Measurements from ENCODE around the gene CPSF6.
A peak's percentile ranks its signal among the peaks of the same experiment; 100 is the strongest.

The CPSF6 gene

GRCh38 chr12:69214169-69214568 is 25.2 kb upstream of the CPSF6 start:
- no peak for DNase-seq (ENCODE audit: low read depth)
- no peak overlapping the region for H3K4me3 ChIP-seq (ENCODE audit: control insufficient read depth, low read depth, low read length)
- TF ChIP-seq CTCF (IDR thresholded peaks at IDR 0.05; ENCODE audit: control insufficient read depth, insufficient read depth, low read depth, low read length, missing control alignments), result no peak

- no peak for TF ChIP-seq CTCF (IDR thresholded peaks at IDR 0.05; ENCODE audit: control insufficient read depth, insufficient read depth, low read depth, low read length, missing control alignments)
- no peak for DNase-seq (ENCODE audit: low read depth)
- no peak overlapping the region for H3K4me3 ChIP-seq (ENCODE audit: control insufficient read depth, low read depth, low read length)
These were observed 14.0 kb upstream of the CPSF6 start for GRCh38 chr12:69225251-69225910.

- TF ChIP-seq CTCF (IDR thresholded peaks at IDR 0.05; ENCODE audit: control insufficient read depth, insufficient read depth, low read depth, low read length, missing control alignments), result no peak
- no peak overlapping the region for H3K4me3 ChIP-seq (ENCODE audit: control insufficient read depth, low read depth, low read length)
- DNase-seq (ENCODE audit: low read depth), result no peak
These were observed 7.9 kb upstream of the CPSF6 start for GRCh38 chr12:69231479-69231878.

GRCh38 chr12:69238589-69239351 is 599 bp upstream of the CPSF6 start:
- no peak for DNase-seq (ENCODE audit: low read depth)
- no peak for TF ChIP-seq CTCF (IDR thresholded peaks at IDR 0.05; ENCODE audit: control insufficient read depth, insufficient read depth, low read depth, low read length, missing control alignments)
- H3K4me3 ChIP-seq (ENCODE audit: control insufficient read depth, low read depth, low read length), result peak overlapping the region; percentile 43

GRCh38 chr12:69239922-69240630 is 707 bp downstream of the CPSF6 start:
- H3K4me3 ChIP-seq (ENCODE audit: control insufficient read depth, low read depth, low read length), result peak overlapping the region; percentile 87
- no peak for TF ChIP-seq CTCF (IDR thresholded peaks at IDR 0.05; ENCODE audit: control insufficient read depth, insufficient read depth, low read depth, low read length, missing control alignments)
- DNase-seq (ENCODE audit: low read depth), result no peak

GRCh38 chr12:69240631-69240995 is 1.2 kb downstream of the CPSF6 start:
- TF ChIP-seq CTCF (IDR thresholded peaks at IDR 0.05; ENCODE audit: control insufficient read depth, insufficient read depth, low read depth, low read length, missing control alignments), result no peak
- H3K4me3 ChIP-seq (ENCODE audit: control insufficient read depth, low read depth, low read length), result peak overlapping the region; percentile 87
- DNase-seq (ENCODE audit: low read depth), result no peak
